PC-3 (cell line): Measurements from ENCODE around the gene DCANP1. TPM values are rescaled to one million over a fixed set of nuclear protein-coding genes. Genes with fewer than 3 reads are reported as not detected.

Source experiments
- ATAC-seq: fragments of 200-7000 bp; cut with Tn5 transposase; 2 replicates; pipeline ENCODE4 v1.9.1; 2020; ENCODE audit warnings: mild to moderate bottlenecking, moderate library complexity
- BruUV-seq: library from RNA; stranded (reverse); fragments of 400-500 nt; replicated peaks from 2 replicates; lab custom pipeline; 2021; lab: Mats Ljungman, UMichigan
- CTCF ChIA-PET: fragments of 300-600 bp; sonication (Branson Sonifier 250); formaldehyde crosslinking; loops from one replicate; lab custom pipeline; 2022; ENCODE audit warnings: antibody characterized with exemption; lab: Charles Lee
- POLR2A ChIA-PET: fragments of 300-600 bp; sonication (Branson Sonifier 250); formaldehyde crosslinking; loops from one replicate; lab custom pipeline; 2022; ENCODE audit warnings: antibody characterized with exemption; ENCODE audit not compliant: unreplicated experiment; lab: Charles Lee
- DNase-seq: peaks from one replicate; pipeline ENCODE4 v3.0.0-alpha.2; 2015
- H2AFZ ChIP-seq: fragments of 300-600 bp; sonication (generic); 2 replicates; pipeline ENCODE4 v1.6.0; 2016; ENCODE audit warnings: antibody characterized with exemption, low read length
- H3F3A ChIP-seq: fragments of 300-600 bp; sonication (generic); one replicate; pipeline ENCODE4 v1.6.0; 2017; ENCODE audit warnings: antibody characterized with exemption, low read length, control low read depth, mild to moderate bottlenecking; ENCODE audit not compliant: unreplicated experiment
- H3K27ac ChIP-seq: fragments of 300-600 bp; sonication (generic); 2 replicates; pipeline ENCODE4 v1.5.1; 2016; ENCODE audit warnings: mild to moderate bottlenecking, low read length
- H3K27me3 ChIP-seq: fragments of 300-600 bp; sonication (generic); 2 replicates; pipeline ENCODE4 v1.6.1; 2016; ENCODE audit warnings: low read length, mixed read lengths
- H3K36me3 ChIP-seq: fragments of 300-600 bp; sonication (generic); 2 replicates; pipeline ENCODE4 v1.6.1; 2016; ENCODE audit warnings: low read depth, mixed run types, low read length, mixed read lengths
- H3K4me1 ChIP-seq: fragments of 300-600 bp; sonication (generic); 2 replicates; pipeline ENCODE4 v1.5.1; 2016; ENCODE audit warnings: low read length; ENCODE audit not compliant: insufficient read depth
- H3K4me2 ChIP-seq: fragments of 300-600 bp; sonication (generic); 2 replicates; pipeline ENCODE4 v1.6.0; 2016; ENCODE audit warnings: low read length
- H3K4me3 ChIP-seq: fragments of 300-600 bp; sonication (generic); 2 replicates; pipeline ENCODE4 v1.5.1; 2016; ENCODE audit warnings: mild to moderate bottlenecking, low read length, mixed read lengths
- H3K79me2 ChIP-seq: fragments of 300-600 bp; sonication (generic); 2 replicates; pipeline ENCODE4 v1.6.1; 2017; ENCODE audit warnings: low read length, mixed read lengths
- H3K9ac ChIP-seq: fragments of 300-600 bp; sonication (generic); 2 replicates; pipeline ENCODE4 v1.6.0; 2016; ENCODE audit warnings: mild to moderate bottlenecking, low read length
- H3K9me2 ChIP-seq: fragments of 300-600 bp; sonication (generic); replicated peaks from 2 replicates; pipeline ENCODE4 v1.6.1; 2016; ENCODE audit warnings: mixed run types, low read length, mixed read lengths
- H3K9me3 ChIP-seq: fragments of 300-600 bp; sonication (generic); 2 replicates; pipeline ENCODE4 v1.6.1; 2016; ENCODE audit warnings: low read length, mixed read lengths
- H4K20me1 ChIP-seq: fragments of 300-600 bp; sonication (generic); 2 replicates; pipeline ENCODE4 v1.6.1; 2016; ENCODE audit warnings: low read length, mixed read lengths
- CTCF ChIP-seq: fragments of 300-600 bp; sonication (generic); conservative IDR thresholded peaks from 2 replicates; pipeline ENCODE4 v1.5.1; 2017; ENCODE audit warnings: antibody characterized with exemption, low read depth, mild to moderate bottlenecking, low read length
- EZH2 ChIP-seq: fragments of 300-600 bp; sonication (generic); IDR thresholded peaks from one replicate; pipeline ENCODE4 v1.6.1; 2017; ENCODE audit warnings: antibody characterized with exemption, mild to moderate bottlenecking, low read length; ENCODE audit not compliant: unreplicated experiment
- EZH2phosphoT487 ChIP-seq: fragments of 300-600 bp; sonication (generic); IDR thresholded peaks from 2 replicates; pipeline ENCODE4 v1.6.1; 2018; ENCODE audit warnings: mild to moderate bottlenecking, antibody characterized with exemption, low read length, borderline replicate concordance
- intact Hi-C: fragments of 100-400 bp; cut with micrococcal nuclease; formaldehyde crosslinking; loops from 2 replicates; pipeline ENCODE4 v1.9.0; 2023
- total RNA-seq: library from RNA; depleted of rRNA; stranded (reverse); fragments of >200 nt; gene quantifications from 2 replicates; pipeline ENCODE4 v1.2.3, GENCODE V29; 2014

Gene DCANP1
- total RNA-seq, 1 experiment from 2014 or later: not detected

GRCh38 chr5:135429301-135430134, 17.6 kb downstream of the DCANP1 start:
- H3K79me2 ChIP-seq: no peaks in the 10 kb centered on the region
- no peaks in the 10 kb centered on the region for H3K4me1 ChIP-seq
- CTCF ChIA-PET: no interaction called here
- BruUV-seq: no TSS peak
- TF ChIP-seq CTCF: no peak
- no peak for TF ChIP-seq EZH2phosphoT487
- TF ChIP-seq EZH2: no peak
- no peak overlapping the region for H3K9ac ChIP-seq
- H3K27ac ChIP-seq: no peak overlapping the region
- no peaks in the 10 kb centered on the region for H4K20me1 ChIP-seq
- POLR2A ChIA-PET: no interaction called here
- H3K9me3 ChIP-seq: no peaks in the 10 kb centered on the region
- no peak overlapping the region for H3K4me2 ChIP-seq
- no peak overlapping the region for H3K4me3 ChIP-seq
- H3K9me2 ChIP-seq: no peaks in the 10 kb centered on the region
- no peaks in the 10 kb centered on the region for H3K27me3 ChIP-seq
- no peaks in the 10 kb centered on the region for H3K36me3 ChIP-seq
- intact Hi-C loops: loop anchor here (5.0 kb wide), 1 partner anchor 92 kb away; no protein-coding TSS in a partner anchor
- ATAC-seq (no peak), DNase-seq (no peak)
- no peak overlapping the region for H2AFZ ChIP-seq
- H3F3A ChIP-seq: no peaks in the 10 kb centered on the region

GRCh38 chr5:135428586-135428985, 18.6 kb downstream of the DCANP1 start:
- H3K4me2 ChIP-seq: no peak overlapping the region
- intact Hi-C loops: loop anchor here (5.0 kb wide), 1 partner anchor 91 kb away; no protein-coding TSS in a partner anchor
- no peak overlapping the region for H2AFZ ChIP-seq
- H3K9ac ChIP-seq: no peak overlapping the region
- ATAC-seq (no peak), DNase-seq (no peak)
- CTCF ChIA-PET: no interaction called here
- POLR2A ChIA-PET: no interaction called here
- H3K4me3 ChIP-seq: no peak overlapping the region
- H3K4me1 ChIP-seq: no peaks in the 10 kb centered on the region
- TF ChIP-seq CTCF (no peak), EZH2 (no peak), EZH2phosphoT487 (no peak)
- no peaks in the 10 kb centered on the region for H3F3A ChIP-seq
- no peak overlapping the region for H3K27ac ChIP-seq
- H4K20me1 ChIP-seq: no peaks in the 10 kb centered on the region
- H3K9me3 ChIP-seq: no peaks in the 10 kb centered on the region
- no peaks in the 10 kb centered on the region for H3K79me2 ChIP-seq
- no peaks in the 10 kb centered on the region for H3K9me2 ChIP-seq
- no TSS peak for BruUV-seq
- no peaks in the 10 kb centered on the region for H3K36me3 ChIP-seq
- H3K27me3 ChIP-seq: no peaks in the 10 kb centered on the region
